HepG2 (cell line): ENCODE results near the gene BTRC. TPM values are rescaled to one million over a fixed set of nuclear protein-coding genes. Genes with fewer than 3 reads are reported as not detected.

Experiments
- ATAC-seq: fragments of 200-7000 bp; cut with Tn5 transposase; 3 replicates; pipeline ENCODE4 v1.9.1; 2020; ENCODE audit warnings: mild to moderate bottlenecking, moderate library complexity
- BruUV-seq: library from RNA; stranded (reverse); fragments of 400-500 nt; replicated peaks from 2 replicates; lab custom pipeline; 2021; lab: Mats Ljungman, UMichigan
- CTCF ChIA-PET: fragments of 300-600 bp; formaldehyde crosslinking; extraction: SDS; loops from one replicate; lab custom pipeline; 2021; ENCODE audit warnings: low total read pairs, inconsistent platforms, low intra/inter-chr PET ratio; lab: Yijun Ruan, JAX
- POLR2A ChIA-PET: fragments of 350-600 bp; sonication (Branson Sonifier 250); formaldehyde crosslinking; loops from one replicate; lab custom pipeline; 2020; ENCODE audit warnings: antibody characterized with exemption, inconsistent platforms; lab: Yijun Ruan, JAX
- DNase-seq: peaks from one replicate; pipeline ENCODE4 v3.0.0-alpha.2; 2015; ENCODE audit warnings: low spot score
- FAIRE-seq: peaks from 3 replicates; lab custom pipeline; 2011; peaks lifted over from hg19 to GRCh38; lab: Jason Lieb, UNC
- H2AFZ ChIP-seq: one replicate; pipeline ENCODE4 v1.6.1; 2011; ENCODE audit warnings: low read length, inconsistent platforms
- H3K27ac ChIP-seq: fragments of 300-600 bp; 3 replicates; pipeline ENCODE4 v1.8.0; 2011; ENCODE audit warnings: mixed run types, mild to moderate bottlenecking, mixed read lengths, low read length, inconsistent platforms; ENCODE audit not compliant: insufficient read depth; ENCODE audit errors: extremely low read length
- H3K27me3 ChIP-seq, 2 experiments: fragments of 200-600 bp in 1 of 2; 2 replicates in 1 of 2; 3 replicates in 1 of 2; pipeline versions ENCODE4 v1.6.0 to v1.8.0; 2011; ENCODE audit warnings: low read length in 2 of 2, mild to moderate bottlenecking in 2 of 2, moderate library complexity in 2 of 2, inconsistent platforms in 1 of 2; ENCODE audit not compliant: insufficient read depth in 2 of 2, control insufficient read depth in 1 of 2
- H3K36me3 ChIP-seq, 2 experiments: fragments of 200-600 bp in 1 of 2; replicated peaks in 1 of 2; 2 replicates in 1 of 2; 3 replicates in 1 of 2; pipeline versions ENCODE4 v1.5.1 to v1.8.0; 2011; ENCODE audit warnings: low read length in 2 of 2, inconsistent platforms in 1 of 2; ENCODE audit not compliant: insufficient read depth in 2 of 2, control insufficient read depth in 1 of 2
- H3K4me1 ChIP-seq: 2 replicates; pipeline ENCODE4 v1.5.1; 2012; ENCODE audit warnings: low read length, inconsistent platforms; ENCODE audit not compliant: insufficient read depth
- H3K4me2 ChIP-seq: 2 replicates; pipeline ENCODE4 v1.6.0; 2011; ENCODE audit warnings: low read depth, low read length, inconsistent platforms
- H3K4me3 ChIP-seq, 3 experiments: fragments of 200-600 bp in 1 of 3; sonication (generic), shearing (Covaris generic) in 1 of 3; replicated peaks in 1 of 3; 2 replicates each; pipeline ENCODE4 v1.5.1; 2011 to 2016; ENCODE audit warnings: low read length in 3 of 3, inconsistent platforms in 2 of 3, low read depth in 2 of 3, mild to moderate bottlenecking in 2 of 3, control low read depth in 1 of 3, mixed read lengths in 1 of 3; ENCODE audit not compliant: insufficient read depth in 1 of 3
- H3K79me2 ChIP-seq: one replicate; pipeline ENCODE4 v1.6.1; 2011; ENCODE audit warnings: low read length, inconsistent platforms; ENCODE audit not compliant: insufficient read depth
- H3K9ac ChIP-seq: 2 replicates; pipeline ENCODE4 v1.6.0; 2011; ENCODE audit warnings: mild to moderate bottlenecking, low read depth, low read length, inconsistent platforms; ENCODE audit not compliant: insufficient read depth
- H3K9me3 ChIP-seq: 2 replicates; pipeline ENCODE4 v1.5.1; 2012; ENCODE audit warnings: mild to moderate bottlenecking, low read length
- H4K20me1 ChIP-seq: 2 replicates; pipeline ENCODE4 v1.6.0; 2011; ENCODE audit warnings: inconsistent platforms, mild to moderate bottlenecking, low read length, moderate library complexity; ENCODE audit not compliant: insufficient read depth
- HNF4G ChIP-seq, 2 experiments: sonication (generic) in 1 of 2; formaldehyde crosslinking in 1 of 2; IDR thresholded peaks; 2 replicates each; pipeline versions ENCODE4 v1.4.0 to v1.6.1; 2011 to 2020; ENCODE audit warnings: borderline replicate concordance in 2 of 2, low read depth in 2 of 2, mild to moderate bottlenecking in 2 of 2, low read length in 1 of 2, missing genetic modification reagents in 1 of 2, moderate library complexity in 1 of 2
- MAF1 ChIP-seq: sonication (generic); formaldehyde crosslinking; IDR thresholded peaks from 2 replicates; pipeline ENCODE4 v1.5.0; 2020; ENCODE audit warnings: missing genetic modification reagents, borderline replicate concordance
- NCOA5 ChIP-seq: sonication (generic); formaldehyde crosslinking; IDR thresholded peaks from 2 replicates; pipeline ENCODE4 v1.4.0; 2020; ENCODE audit warnings: missing genetic modification reagents
- SP2 ChIP-seq: sonication (generic); formaldehyde crosslinking; IDR thresholded peaks from 2 replicates; pipeline ENCODE4 v1.5.1; 2020; ENCODE audit warnings: mild to moderate bottlenecking, missing genetic modification reagents
- STAT5B ChIP-seq: sonication (generic); formaldehyde crosslinking; IDR thresholded peaks from 2 replicates; pipeline ENCODE4 v1.4.0; 2020; ENCODE audit warnings: missing genetic modification reagents
- SUZ12 ChIP-seq: fragments of 150-350 bp; IDR thresholded peaks from 2 replicates; pipeline ENCODE4 v1.6.1; 2014; ENCODE audit warnings: low read depth, low read length
- ZNF124 ChIP-seq: sonication (generic); formaldehyde crosslinking; IDR thresholded peaks from 2 replicates; pipeline ENCODE4 v1.4.0; 2020; ENCODE audit warnings: missing genetic modification reagents
- ZNF256 ChIP-seq: sonication (generic); formaldehyde crosslinking; conservative IDR thresholded peaks from 2 replicates; pipeline ENCODE4 v1.4.0; 2020; ENCODE audit warnings: missing genetic modification reagents
- ZNF296 ChIP-seq: sonication (generic); formaldehyde crosslinking; conservative IDR thresholded peaks from 2 replicates; pipeline ENCODE4 v1.5.0; 2020; ENCODE audit warnings: mild to moderate bottlenecking, missing genetic modification reagents
- ZNF546 ChIP-seq: sonication (generic); formaldehyde crosslinking; conservative IDR thresholded peaks from 2 replicates; pipeline ENCODE4 v1.8.1; 2023; ENCODE audit warnings: mild to moderate bottlenecking, missing genetic modification reagents
- ZNF558 ChIP-seq: sonication (generic); formaldehyde crosslinking; IDR thresholded peaks from 2 replicates; pipeline ENCODE4 v1.9.0; 2022; ENCODE audit warnings: mild to moderate bottlenecking, missing genetic modification reagents, borderline replicate concordance
- ZNF816 ChIP-seq: sonication (generic); formaldehyde crosslinking; IDR thresholded peaks from 2 replicates; pipeline ENCODE4 v1.8.0; 2022; ENCODE audit warnings: missing genetic modification reagents, mild to moderate bottlenecking, borderline replicate concordance
- WGBS: methylation state at CpG from one replicate; pipeline ENCODE4 v1.1.6; 2017; ENCODE audit warnings: low lambda C conversion rate; 5-methylcytosine and 5-hydroxymethylcytosine counted together
- in situ Hi-C: cut with HindIII; loops from 2 replicates; pipeline ENCODE4 v1.10.0; 2017; ENCODE audit warnings: low pct_unique_long_range_greater_than_20kb; ENCODE audit not compliant: extremely low pct_ligation_motif_present
- intact Hi-C: fragments of 100-400 bp; cut with micrococcal nuclease; formaldehyde crosslinking; loops from one replicate; pipeline ENCODE4 v1.10.0; 2022; ENCODE audit not compliant: unreplicated experiment
- polyA plus RNA-seq, 8 experiments: library from polyadenylated mRNA; depleted of rRNA in 3 of 8; stranded (reverse) in 7 of 8; unstranded in 1 of 8; fragments of >200 nt; fragmentation: Illumina TruSeq in 4 of 8; extraction: Trizol in 4 of 8; gene quantifications; 2 replicates each; pipeline versions ENCODE4 v1.2.1 to v1.2.3, GENCODE V29; 2011 to 2016; ENCODE audit warnings: low read depth in 4 of 8, missing spikeins in 1 of 8, mixed read lengths in 1 of 8; ENCODE audit not compliant: insufficient read depth in 1 of 8
- total RNA-seq, 5 experiments: library from RNA; depleted of rRNA; stranded (reverse); fragments of >200 nt; fragmentation: Illumina TruSeq; extraction: Trizol; gene quantifications; 2 replicates each; pipeline ENCODE4 v1.2.3, GENCODE V29; 2016; ENCODE audit warnings: low read depth in 1 of 5

The BTRC gene
- total and polyA plus RNA-seq, 2 of the 13 experiments (the other 11 are each of a cell fraction or from before 2014, with no cell fraction given), result 12.0 to 14.4 TPM

GRCh38 chr10:101330231-101330630 lies 23.7 kb upstream of the BTRC start:
- ATAC-seq (no peak), FAIRE-seq (no peak), DNase-seq (no peak)
- Histone ChIP-seq H3K79me2 (no peaks in the 10 kb centered on the region), H3K36me3 (no peaks in the 10 kb centered on the region), H3K27me3 (no peaks in the 10 kb centered on the region), H3K9ac (no peak overlapping the region), H3K4me3 (no peak overlapping the region), H4K20me1 (no peaks in the 10 kb centered on the region), H3K27ac (no peak overlapping the region), H2AFZ (no peak overlapping the region), H3K4me2 (no peak overlapping the region), H3K4me1 (peaks cover 32% of the 10 kb centered on the region), H3K9me3 (no peaks in the 10 kb centered on the region; the same call in 1 of the 2 replicates)
- intact Hi-C loops, result no loop called here
- 57% methylated on average over 4 of the region's 4 CpGs for WGBS
- POLR2A ChIA-PET, result interaction anchor here (0.6 to 1.0 kb wide), 2 partner anchors 34 to 370 kb away, joined by 3 to 4 read pairs; no protein-coding TSS in a partner anchor
- BruUV-seq, result no TSS peak
- in situ Hi-C loops, result no loop called here
- CTCF ChIA-PET, result no interaction called here
- no peak for TF ChIP-seq STAT5B
- no peak for TF ChIP-seq MAF1 (CRISPR knock-in tag)
- no peak for TF ChIP-seq HNF4G (IDR thresholded peaks at IDR 0.05; ENCODE audit: borderline replicate concordance, low read depth, low read length)
- no peak for TF ChIP-seq HNF4G (CRISPR knock-in tag; IDR thresholded peaks at IDR 0.05; ENCODE audit: borderline replicate concordance, low read depth)
- TF ChIP-seq SP2 (CRISPR knock-in tag), result no peak
- no peak for TF ChIP-seq ZNF124 (CRISPR knock-in tag)
- no peak for TF ChIP-seq ZNF558 (CRISPR knock-in tag)

- BruUV-seq, result no TSS peak
- Histone ChIP-seq H3K27me3 (no peaks in the 10 kb centered on the region), H2AFZ (no peak overlapping the region), H4K20me1 (no peaks in the 10 kb centered on the region), H3K79me2 (no peaks in the 10 kb centered on the region), H3K9me3 (no peaks in the 10 kb centered on the region; the same call in 1 of the 2 replicates), H3K4me2 (no peak overlapping the region), H3K27ac (no peak overlapping the region), H3K4me3 (no peak overlapping the region), H3K36me3 (no peaks in the 10 kb centered on the region), H3K9ac (no peak overlapping the region), H3K4me1 (peaks cover 32% of the 10 kb centered on the region)
- in situ Hi-C loops (no loop called here), intact Hi-C loops (no loop called here)
- ChIA-PET POLR2A (interaction anchor here (1.0 to 1.1 kb wide), 2 partner anchors 9 to 33 kb away, joined by 3 read pairs; no protein-coding TSS in a partner anchor), CTCF (no interaction called here)
- FAIRE-seq, result no peak
- DNase-seq, result no peak
- 53% methylated on average over 14 of the region's 14 CpGs for WGBS
- ATAC-seq, result no peak
- TF ChIP-seq ZNF296 (CRISPR knock-in tag) (no peak), ZNF816 (CRISPR knock-in tag) (no peak), ZNF256 (CRISPR knock-in tag) (no peak), SUZ12 (no peak), ZNF546 (CRISPR knock-in tag) (no peak), NCOA5 (CRISPR knock-in tag) (no peak)
Measured at GRCh38 chr10:101330631-101331225, 23.2 kb upstream of the BTRC start.
